Karpas-422 (cell line): Measurements from ENCODE around the gene ST13. TPM values are rescaled to one million over a fixed set of nuclear protein-coding genes. Genes with fewer than 3 reads are reported as not detected.
"Not testable (repeated sequence)": the region's sequence is repeated elsewhere in the genome, so short reads cannot be mapped to it uniquely, and the experiment has no call there.

ENCODE experiments used
- DNase-seq: peaks from one replicate; pipeline ENCODE4 v3.0.0-alpha.2; 2015
- H2AFZ ChIP-seq: fragments of 200-600 bp; sonication (generic); 2 replicates; pipeline ENCODE4 v1.6.1; 2014; ENCODE audit warnings: antibody characterized with exemption, low read length, mixed read lengths
- H3K27ac ChIP-seq: fragments of 200-600 bp; sonication (generic); 2 replicates; pipeline ENCODE4 v1.5.1; 2014; ENCODE audit warnings: mild to moderate bottlenecking, low read length, moderate library complexity
- H3K27me3 ChIP-seq: fragments of 200-600 bp; sonication (generic); 2 replicates; pipeline ENCODE4 v1.6.1; 2014; ENCODE audit warnings: low read length, mixed read lengths
- H3K36me3 ChIP-seq: fragments of 200-600 bp; sonication (generic); 2 replicates; pipeline ENCODE4 v1.6.1; 2014; ENCODE audit warnings: low read length, mixed read lengths; ENCODE audit not compliant: insufficient read depth
- H3K4me1 ChIP-seq: fragments of 200-600 bp; sonication (generic); 2 replicates; pipeline ENCODE4 v1.6.1; 2014; ENCODE audit warnings: mild to moderate bottlenecking, low read length, mixed read lengths
- H3K4me2 ChIP-seq: fragments of 200-600 bp; sonication (generic); 2 replicates; pipeline ENCODE4 v1.6.1; 2014; ENCODE audit warnings: low read length, low read depth, mild to moderate bottlenecking; ENCODE audit not compliant: poor library complexity, severe bottlenecking
- H3K4me3 ChIP-seq: fragments of 200-600 bp; sonication (generic); 2 replicates; pipeline ENCODE4 v1.5.1; 2014; ENCODE audit warnings: mild to moderate bottlenecking, antibody characterized with exemption, low read length, mixed read lengths
- H3K79me2 ChIP-seq: fragments of 200-600 bp; sonication (generic); 2 replicates; pipeline ENCODE4 v1.6.1; 2014; ENCODE audit warnings: mild to moderate bottlenecking, low read length, mixed read lengths
- H3K9ac ChIP-seq: fragments of 200-600 bp; sonication (generic); 2 replicates; pipeline ENCODE4 v1.6.0; 2014; ENCODE audit warnings: low read length
- H3K9me2 ChIP-seq: fragments of 200-600 bp; sonication (generic), shearing (Covaris generic); replicated peaks from 2 replicates; pipeline ENCODE4 v1.6.0; 2014; ENCODE audit warnings: mild to moderate bottlenecking, low read length, moderate library complexity; ENCODE audit not compliant: insufficient read depth
- H3K9me3 ChIP-seq: fragments of 300-700, 200-600 bp; sonication (generic); 2 replicates; pipeline ENCODE4 v1.6.1; 2014; ENCODE audit warnings: low read length, mixed read lengths
- H4K20me1 ChIP-seq: fragments of 200-600 bp; sonication (generic); 2 replicates; pipeline ENCODE4 v1.6.1; 2014; ENCODE audit warnings: mild to moderate bottlenecking, antibody characterized with exemption, low read length, low read depth; ENCODE audit not compliant: insufficient read depth
- total RNA-seq: library from RNA; depleted of rRNA; stranded (reverse); fragments of >200 nt; shearing (Covaris generic); gene quantifications from 2 replicates; pipeline ENCODE4 v1.2.3, GENCODE V29; 2014; ENCODE audit warnings: low replicate concordance

ST13 gene
- total RNA-seq, 1 experiment from 2014 or later = 130 TPM

GRCh38 chr22:40876907-40877306 is 20.5 kb upstream of the ST13 start:
- Histone ChIP-seq H2AFZ (no peak overlapping the region), H3K4me2 (no peak overlapping the region), H3K9ac (no peak overlapping the region), H3K9me2 (no peaks in the 10 kb centered on the region), H3K4me1 (no peaks in the 10 kb centered on the region), H3K79me2 (no peaks in the 10 kb centered on the region), H3K27ac (no peak overlapping the region), H3K9me3 (no peaks in the 10 kb centered on the region), H3K27me3 (no peaks in the 10 kb centered on the region), H4K20me1 (no peaks in the 10 kb centered on the region), H3K4me3 (no peak overlapping the region), H3K36me3 (no peaks in the 10 kb centered on the region; the same call in 1 of the 2 replicates)
- no peak for DNase-seq

- Histone ChIP-seq H2AFZ (no peak overlapping the region), H3K36me3 (peaks cover 3% of the 10 kb centered on the region; the same call in 1 of the 2 replicates), H4K20me1 (no peaks in the 10 kb centered on the region), H3K4me1 (no peaks in the 10 kb centered on the region), H3K9me2 (no peaks in the 10 kb centered on the region), H3K9ac (no peak overlapping the region), H3K27ac (no peak overlapping the region), H3K79me2 (no peaks in the 10 kb centered on the region), H3K27me3 (no peaks in the 10 kb centered on the region), H3K4me3 (no peak overlapping the region), H3K9me3 (no peaks in the 10 kb centered on the region), H3K4me2 (no peak overlapping the region)
- no peak for DNase-seq
Measured at GRCh38 chr22:40875111-40875510, 18.7 kb upstream of the ST13 start.

GRCh38 chr22:40874016-40874415 is 17.6 kb upstream of the ST13 start:
- DNase-seq = no peak
- Histone ChIP-seq H3K4me2 (no peak overlapping the region), H3K9me3 (no peaks in the 10 kb centered on the region), H3K79me2 (no peaks in the 10 kb centered on the region), H3K36me3 (peaks cover 8% of the 10 kb centered on the region; the same call in 1 of the 2 replicates), H2AFZ (no peak overlapping the region), H4K20me1 (no peaks in the 10 kb centered on the region), H3K9ac (no peak overlapping the region), H3K27ac (no peak overlapping the region), H3K9me2 (no peaks in the 10 kb centered on the region), H3K27me3 (no peaks in the 10 kb centered on the region), H3K4me1 (no peaks in the 10 kb centered on the region), H3K4me3 (no peak overlapping the region)

GRCh38 chr22:40868379-40868778 is 11.9 kb upstream of the ST13 start:
- not testable (repeated sequence) for H3K9me3 ChIP-seq, DNase-seq, H3K27ac ChIP-seq, H3K4me3 ChIP-seq, H2AFZ ChIP-seq, H4K20me1 ChIP-seq, H3K9ac ChIP-seq, H3K4me2 ChIP-seq, H3K9me2 ChIP-seq, H3K27me3 ChIP-seq, H3K36me3 ChIP-seq, H3K4me1 ChIP-seq
- peaks cover 31% of the 10 kb centered on the region for H3K79me2 ChIP-seq

GRCh38 chr22:40867109-40867508 is 10.7 kb upstream of the ST13 start:
- Histone ChIP-seq H3K9ac (no peak overlapping the region), H3K36me3 (peaks cover 8% of the 10 kb centered on the region; the same call in 1 of the 2 replicates), H3K4me3 (no peak overlapping the region), H3K4me1 (peaks cover 18% of the 10 kb centered on the region), H2AFZ (no peak overlapping the region), H3K4me2 (no peak overlapping the region), H3K79me2 (peaks cover 44% of the 10 kb centered on the region), H3K27ac (no peak overlapping the region), H3K9me2 (no peaks in the 10 kb centered on the region), H3K9me3 (no peaks in the 10 kb centered on the region), H3K27me3 (no peaks in the 10 kb centered on the region), H4K20me1 (no peaks in the 10 kb centered on the region)
- no peak for DNase-seq

- no peak for DNase-seq
- Histone ChIP-seq H3K79me2 (peaks cover 85% of the 10 kb centered on the region), H3K4me1 (peaks cover 32% of the 10 kb centered on the region), H3K36me3 (no peaks in the 10 kb centered on the region), H3K9me3 (no peaks in the 10 kb centered on the region), H3K9ac (no peak overlapping the region), H3K27me3 (no peaks in the 10 kb centered on the region), H2AFZ (no peak overlapping the region), H4K20me1 (no peaks in the 10 kb centered on the region), H3K27ac (no peak overlapping the region), H3K4me2 (no peak overlapping the region), H3K9me2 (no peaks in the 10 kb centered on the region), H3K4me3 (no peak overlapping the region)
Measured at GRCh38 chr22:40862537-40862936, 6.1 kb upstream of the ST13 start.

GRCh38 chr22:40862013-40862412 is 5.6 kb upstream of the ST13 start, which contains the start of gene DNAJB7:
Gene DNAJB7 (minus strand): TSS chr22:40862113. CDS start chr22:40861994, 119 bp downstream.
- peaks cover 91% of the 10 kb centered on the region for H3K79me2 ChIP-seq
- H3K4me3 ChIP-seq = no peak within 1 kb of the TSS
- no peak within 1 kb of the TSS for H3K9ac ChIP-seq
- no peaks in the 10 kb centered on the region for H4K20me1 ChIP-seq
- H3K4me2 ChIP-seq = no peak within 1 kb of the TSS
- no peaks in the 10 kb centered on the region for H3K36me3 ChIP-seq
- no peaks in the 10 kb centered on the region for H3K27me3 ChIP-seq
- DNase-seq = no peak
- no peaks in the 10 kb centered on the region for H3K9me3 ChIP-seq
- H3K9me2 ChIP-seq = no peaks in the 10 kb centered on the region
- peaks cover 32% of the 10 kb centered on the region for H3K4me1 ChIP-seq
- no peak within 1 kb of the TSS for H2AFZ ChIP-seq
- no peak within 1 kb of the TSS for H3K27ac ChIP-seq

- Histone ChIP-seq H3K4me2 (peak overlapping the region; percentile 95), H3K9ac (peak overlapping the region; percentile 90), H3K79me2 (peaks cover 93% of the 10 kb centered on the region), H4K20me1 (0 out of 2 replicates have a peak, but pooled peaks cover 3% of the 10 kb centered on the region), H3K4me3 (peak overlapping the region; percentile 91), H3K27ac (peak overlapping the region; percentile 25), H3K4me1 (peaks cover 44% of the 10 kb centered on the region), H3K9me3 (no peaks in the 10 kb centered on the region), H3K27me3 (no peaks in the 10 kb centered on the region), H3K9me2 (no peaks in the 10 kb centered on the region), H3K36me3 (peaks cover 13% of the 10 kb centered on the region; the same call in 1 of the 2 replicates), H2AFZ (no peak overlapping the region)
- peak; percentile 54 for DNase-seq
Measured at GRCh38 chr22:40857309-40857855, 943 bp upstream of the ST13 start.
